ENCODE results near the gene LIPH.
"Not testable (repeated sequence)": the region's sequence is repeated elsewhere in the genome, so short reads cannot be mapped to it uniquely, and the experiment has no call there.

Gene LIPH

GRCh38 chr3:185575108-185575869 is 22.9 kb upstream of the LIPH start:
- WGBS, 2 experiments, result 35% methylated on average over 17 of the region's 17 CpGs
- not testable (repeated sequence) for H3K36me3 ChIP-seq (ENCODE audit: control insufficient read depth, insufficient read depth, low read length); H3K4me3 ChIP-seq (ENCODE audit: insufficient read depth, low read depth, low read length); H3K27ac ChIP-seq (ENCODE audit: insufficient read depth, low read depth, low read length, poor library complexity, severe bottlenecking); H3K27me3 ChIP-seq (ENCODE audit: control insufficient read depth, insufficient read depth, low read length, poor library complexity, severe bottlenecking); H3K9me3 ChIP-seq (ENCODE audit: control insufficient read depth, low read length); H3K4me1 ChIP-seq (ENCODE audit: control insufficient read depth, insufficient read depth, low read length)

GRCh38 chr3:185572183-185572582 is 19.8 kb upstream of the LIPH start:
- 90 to 91% methylated on average over 5 of the region's 5 CpGs for WGBS, 2 experiments
- no peak overlapping the region for H3K27ac ChIP-seq (ENCODE audit: insufficient read depth, low read depth, low read length, poor library complexity, severe bottlenecking)
- no peak overlapping the region for H3K4me3 ChIP-seq (ENCODE audit: insufficient read depth, low read depth, low read length)
- peaks cover 3% of the 10 kb centered on the region for H3K9me3 ChIP-seq (ENCODE audit: control insufficient read depth, low read length)
- H3K4me1 ChIP-seq (ENCODE audit: control insufficient read depth, insufficient read depth, low read length), result no peaks in the 10 kb centered on the region
- no peaks in the 10 kb centered on the region for H3K36me3 ChIP-seq (ENCODE audit: control insufficient read depth, insufficient read depth, low read length)
- no peaks in the 10 kb centered on the region for H3K27me3 ChIP-seq (ENCODE audit: control insufficient read depth, insufficient read depth, low read length, poor library complexity, severe bottlenecking)

GRCh38 chr3:185561958-185562357 is 9.6 kb upstream of the LIPH start:
- no peaks in the 10 kb centered on the region for H3K9me3 ChIP-seq (ENCODE audit: control insufficient read depth, low read length)
- H3K36me3 ChIP-seq (ENCODE audit: control insufficient read depth, insufficient read depth, low read length), result no peaks in the 10 kb centered on the region
- H3K4me1 ChIP-seq (ENCODE audit: control insufficient read depth, insufficient read depth, low read length), result peaks cover 5% of the 10 kb centered on the region
- WGBS, 2 experiments, result 69 to 74% methylated on average over 5 of the region's 5 CpGs
- H3K27ac ChIP-seq (ENCODE audit: insufficient read depth, low read depth, low read length, poor library complexity, severe bottlenecking), result no peak overlapping the region
- H3K4me3 ChIP-seq (ENCODE audit: insufficient read depth, low read depth, low read length), result no peak overlapping the region
- H3K27me3 ChIP-seq (ENCODE audit: control insufficient read depth, insufficient read depth, low read length, poor library complexity, severe bottlenecking), result peaks cover 4% of the 10 kb centered on the region

- peaks cover 4% of the 10 kb centered on the region for H3K27me3 ChIP-seq (ENCODE audit: control insufficient read depth, insufficient read depth, low read length, poor library complexity, severe bottlenecking)
- H3K9me3 ChIP-seq (ENCODE audit: control insufficient read depth, low read length), result no peaks in the 10 kb centered on the region
- 91 to 92% methylated on average over 8 of the region's 8 CpGs for WGBS, 2 experiments
- H3K4me3 ChIP-seq (ENCODE audit: insufficient read depth, low read depth, low read length), result no peak overlapping the region
- no peaks in the 10 kb centered on the region for H3K36me3 ChIP-seq (ENCODE audit: control insufficient read depth, insufficient read depth, low read length)
- H3K4me1 ChIP-seq (ENCODE audit: control insufficient read depth, insufficient read depth, low read length), result peaks cover 5% of the 10 kb centered on the region
- H3K27ac ChIP-seq (ENCODE audit: insufficient read depth, low read depth, low read length, poor library complexity, severe bottlenecking), result no peak overlapping the region
Observed at GRCh38 chr3:185561374-185561943, 9.1 kb upstream of the LIPH start.

GRCh38 chr3:185560676-185561075 is 8.3 kb upstream of the LIPH start:
- Histone ChIP-seq H3K4me1 (ENCODE audit: control insufficient read depth, insufficient read depth, low read length) (peaks cover 5% of the 10 kb centered on the region), H3K27me3 (ENCODE audit: control insufficient read depth, insufficient read depth, low read length, poor library complexity, severe bottlenecking) (peaks cover 4% of the 10 kb centered on the region), H3K27ac (ENCODE audit: insufficient read depth, low read depth, low read length, poor library complexity, severe bottlenecking) (no peak overlapping the region), H3K9me3 (ENCODE audit: control insufficient read depth, low read length) (no peaks in the 10 kb centered on the region), H3K4me3 (ENCODE audit: insufficient read depth, low read depth, low read length) (no peak overlapping the region), H3K36me3 (ENCODE audit: control insufficient read depth, insufficient read depth, low read length) (no peaks in the 10 kb centered on the region)
- WGBS, 2 experiments, result 91 to 93% methylated on average over 12 to 13 of the region's 13 CpGs

GRCh38 chr3:185559706-185560090 is 7.3 kb upstream of the LIPH start:
- Histone ChIP-seq H3K27me3 (ENCODE audit: control insufficient read depth, insufficient read depth, low read length, poor library complexity, severe bottlenecking) (peaks cover 4% of the 10 kb centered on the region), H3K9me3 (ENCODE audit: control insufficient read depth, low read length) (no peaks in the 10 kb centered on the region), H3K36me3 (ENCODE audit: control insufficient read depth, insufficient read depth, low read length) (no peaks in the 10 kb centered on the region), H3K4me1 (ENCODE audit: control insufficient read depth, insufficient read depth, low read length) (peaks cover 5% of the 10 kb centered on the region), H3K4me3 (ENCODE audit: insufficient read depth, low read depth, low read length) (no peak overlapping the region), H3K27ac (ENCODE audit: insufficient read depth, low read depth, low read length, poor library complexity, severe bottlenecking) (no peak overlapping the region)
- 92 to 93% methylated on average over 12 of the region's 12 CpGs for WGBS, 2 experiments

GRCh38 chr3:185558395-185558794 is 6.0 kb upstream of the LIPH start:
- Histone ChIP-seq H3K4me3 (ENCODE audit: insufficient read depth, low read depth, low read length) (no peak overlapping the region), H3K27ac (ENCODE audit: insufficient read depth, low read depth, low read length, poor library complexity, severe bottlenecking) (no peak overlapping the region), H3K36me3 (ENCODE audit: control insufficient read depth, insufficient read depth, low read length) (no peaks in the 10 kb centered on the region), H3K4me1 (ENCODE audit: control insufficient read depth, insufficient read depth, low read length) (peaks cover 5% of the 10 kb centered on the region), H3K9me3 (ENCODE audit: control insufficient read depth, low read length) (no peaks in the 10 kb centered on the region), H3K27me3 (ENCODE audit: control insufficient read depth, insufficient read depth, low read length, poor library complexity, severe bottlenecking) (peaks cover 4% of the 10 kb centered on the region)
- WGBS, 2 experiments, result 70 to 85% methylated on average over 3 of the region's 3 CpGs

GRCh38 chr3:185556640-185557039 is 4.3 kb upstream of the LIPH start:
- not testable (repeated sequence) for H3K27me3 ChIP-seq (ENCODE audit: control insufficient read depth, insufficient read depth, low read length, poor library complexity, severe bottlenecking); H3K9me3 ChIP-seq (ENCODE audit: control insufficient read depth, low read length); H3K4me1 ChIP-seq (ENCODE audit: control insufficient read depth, insufficient read depth, low read length); H3K27ac ChIP-seq (ENCODE audit: insufficient read depth, low read depth, low read length, poor library complexity, severe bottlenecking); H3K4me3 ChIP-seq (ENCODE audit: insufficient read depth, low read depth, low read length); H3K36me3 ChIP-seq (ENCODE audit: control insufficient read depth, insufficient read depth, low read length)
- 90 to 96% methylated on average over 6 of the region's 6 CpGs for WGBS, 2 experiments

GRCh38 chr3:185555860-185556347 is 3.5 kb upstream of the LIPH start:
- H3K27me3 ChIP-seq (ENCODE audit: control insufficient read depth, insufficient read depth, low read length, poor library complexity, severe bottlenecking), result peaks cover 4% of the 10 kb centered on the region
- 92 to 100% methylated on average over 1 of the region's 1 CpG for WGBS, 2 experiments
- no peaks in the 10 kb centered on the region for H3K9me3 ChIP-seq (ENCODE audit: control insufficient read depth, low read length)
- no peaks in the 10 kb centered on the region for H3K4me1 ChIP-seq (ENCODE audit: control insufficient read depth, insufficient read depth, low read length)
- no peaks in the 10 kb centered on the region for H3K36me3 ChIP-seq (ENCODE audit: control insufficient read depth, insufficient read depth, low read length)
- no peak overlapping the region for H3K27ac ChIP-seq (ENCODE audit: insufficient read depth, low read depth, low read length, poor library complexity, severe bottlenecking)
- H3K4me3 ChIP-seq (ENCODE audit: insufficient read depth, low read depth, low read length), result no peak overlapping the region

- Histone ChIP-seq H3K4me3 (ENCODE audit: insufficient read depth, low read depth, low read length) (no peak overlapping the region), H3K27me3 (ENCODE audit: control insufficient read depth, insufficient read depth, low read length, poor library complexity, severe bottlenecking) (peaks cover 4% of the 10 kb centered on the region), H3K9me3 (ENCODE audit: control insufficient read depth, low read length) (no peaks in the 10 kb centered on the region), H3K27ac (ENCODE audit: insufficient read depth, low read depth, low read length, poor library complexity, severe bottlenecking) (no peak overlapping the region), H3K36me3 (ENCODE audit: control insufficient read depth, insufficient read depth, low read length) (no peaks in the 10 kb centered on the region), H3K4me1 (ENCODE audit: control insufficient read depth, insufficient read depth, low read length) (no peaks in the 10 kb centered on the region)
- 83 to 95% methylated on average over 4 of the region's 4 CpGs for WGBS, 2 experiments
Observed at GRCh38 chr3:185555101-185555501, 2.7 kb upstream of the LIPH start.

Measured in ectodermal cell (in vitro differentiated cells).